ENCODE measurements around the gene ANGPTL2. TPM values are rescaled to one million over a fixed set of nuclear protein-coding genes. Genes with fewer than 3 reads are reported as not detected.

ANGPTL2 gene
- total RNA-seq, 1 experiment from 2014 or later, result 5.1 TPM

- Histone ChIP-seq H2BK15ac (ENCODE audit: low read depth, low read length) (no peak overlapping the region), H3K4ac (ENCODE audit: low read depth, low read length) (no peak overlapping the region), H3K23ac (ENCODE audit: insufficient read length, low read depth, low read length) (no peak overlapping the region), H3K14ac (ENCODE audit: insufficient read depth, low read length) (no peak overlapping the region), H3K18ac (ENCODE audit: insufficient read length, low read depth, low read length) (no peak overlapping the region), H3K56ac (ENCODE audit: insufficient read length, low read depth, low read length) (no peak overlapping the region), H3K4me1 (ENCODE audit: insufficient read depth, low read length) (no peaks in the 10 kb centered on the region), H2AK5ac (ENCODE audit: insufficient read length, low read length) (no peak overlapping the region), H3K9me3 (ENCODE audit: control insufficient read depth, low read depth, low read length) (no peaks in the 10 kb centered on the region), H2BK5ac (ENCODE audit: insufficient read length, low read length) (no peak overlapping the region), H3K79me1 (ENCODE audit: insufficient read depth, low read depth, low read length, poor library complexity, severe bottlenecking) (no peaks in the 10 kb centered on the region), H3T11ph (ENCODE audit: low read length) (no peak overlapping the region), H2BK12ac (ENCODE audit: insufficient read length, low read depth, low read length) (no peak overlapping the region), H3K27me3 (ENCODE audit: insufficient read depth, low read length) (no peaks in the 10 kb centered on the region), H2BK120ac (ENCODE audit: low read depth, low read length, poor library complexity, severe bottlenecking) (no peak overlapping the region), H3K4me2 (ENCODE audit: insufficient read depth, insufficient read length, low read length) (no peak overlapping the region), H4K8ac (replicated peaks; ENCODE audit: insufficient read length, low read depth, low read length) (no peak overlapping the region), H4K91ac (ENCODE audit: insufficient read length, low read depth, low read length) (no peak overlapping the region), H3K23me2 (ENCODE audit: insufficient read length, low read depth, low read length, poor library complexity, severe bottlenecking) (no peaks in the 10 kb centered on the region), H3K79me2 (ENCODE audit: insufficient read depth, low read length) (no peaks in the 10 kb centered on the region), H4K5ac (ENCODE audit: insufficient read length, low read depth, low read length) (no peak overlapping the region), H4K20me1 (ENCODE audit: control insufficient read depth, insufficient read depth, insufficient read length) (no peaks in the 10 kb centered on the region), H2BK20ac (ENCODE audit: low read depth, low read length, poor library complexity, severe bottlenecking) (no peak overlapping the region), H3K27ac (ENCODE audit: insufficient read length, low read depth, low read length) (no peak overlapping the region), H3K9ac (ENCODE audit: extremely low read depth, insufficient read length, low read length) (no peak overlapping the region), H2AFZ (ENCODE audit: low read length) (no peak overlapping the region)
- H3K36me3 Mint-ChIP-seq (ENCODE audit: insufficient read depth in 1 of 3, low read depth in 3 of 3), result no peaks in the 10 kb centered on the region; a peak in 3 of 7 replicates
- no peak for TF ChIP-seq CTCF (conservative IDR thresholded peaks at IDR 0.05)
- no CpG with 5 or more reads among the region's 13 CpGs for WGBS (ENCODE audit: extremely low coverage, insufficient read length, low lambda C conversion rate)
- no peaks in the 10 kb centered on the region for H3K27me3 Mint-ChIP-seq (ENCODE audit: low read depth)
- no peak overlapping the region; a peak in 1 of 7 replicates for H3K27ac Mint-ChIP-seq
- peaks cover 0 to 4% of the 10 kb centered on the region in 2 experiments; a peak in 2 of 4 replicates for H3K4me1 Mint-ChIP-seq
- H3K4me3 Mint-ChIP-seq, result no peak overlapping the region
- H3K9me3 Mint-ChIP-seq, result no peaks in the 10 kb centered on the region
- DNase-seq, result no peak
Observed at GRCh38 chr9:127091526-127091925, 30.9 kb downstream of the ANGPTL2 start.
